Kidney (tissue), 14 donors: Measurements from ENCODE around the gene CSTF2T. TPM values are rescaled to one million over a fixed set of nuclear protein-coding genes. Genes with fewer than 3 reads are reported as not detected.

ENCODE experiments used
- DNase-seq, 5 donors: peaks; one replicate each; pipeline ENCODE4 v3.0.0-alpha.2; 2013 to 2020
- FAIRE-seq: peaks from 2 replicates; lab custom pipeline; 2012; peaks lifted over from hg19 to GRCh38; lab: Jason Lieb, UNC
- H3K27ac ChIP-seq, 2 donors: one replicate each; pipeline ENCODE4 v1.7.0; 2013; ENCODE audit warnings: low read depth in 2 of 2, low read length in 2 of 2, inconsistent platforms in 1 of 2
- H3K27me3 ChIP-seq: one replicate; pipeline ENCODE4 v1.7.1; 2013; ENCODE audit warnings: low read length, inconsistent platforms; ENCODE audit not compliant: control insufficient read depth, insufficient read depth
- H3K36me3 ChIP-seq, 3 donors: one replicate each; pipeline versions ENCODE4 v1.7.0 to v1.7.1; 2013; ENCODE audit warnings: low read length in 3 of 3, control low read depth in 1 of 3, inconsistent platforms in 1 of 3; ENCODE audit not compliant: insufficient read depth in 3 of 3, control insufficient read depth in 2 of 3
- H3K4me1 ChIP-seq, 3 donors: one replicate each; pipeline versions ENCODE4 v1.7.0 to v1.7.1; 2013; ENCODE audit warnings: low read length in 3 of 3, inconsistent platforms in 1 of 3, low read depth in 1 of 3; ENCODE audit not compliant: control insufficient read depth in 2 of 3, insufficient read depth in 2 of 3
- H3K4me3 ChIP-seq, 3 donors: one replicate each; pipeline versions ENCODE4 v1.7.0 to v1.8.1; 2013; ENCODE audit warnings: low read length in 3 of 3, control low read depth in 1 of 3, inconsistent platforms in 1 of 3
- H3K9ac ChIP-seq, 3 donors: one replicate each; pipeline versions ENCODE4 v1.7.0 to v1.7.1; 2013; ENCODE audit warnings: low read length in 3 of 3, control low read depth in 1 of 3, inconsistent platforms in 1 of 3
- H3K9me3 ChIP-seq, 3 donors: one replicate each; pipeline versions ENCODE4 v1.7.0 to v1.7.1; 2013; ENCODE audit warnings: low read length in 3 of 3, control low read depth in 1 of 3, inconsistent platforms in 1 of 3; ENCODE audit not compliant: control insufficient read depth in 2 of 3, insufficient read depth in 1 of 3
- CTCF ChIP-seq: IDR thresholded peaks from 3 replicates; pipeline ENCODE4 v1.5.1; 2012; ENCODE audit warnings: mild to moderate bottlenecking, moderate library complexity, borderline replicate concordance; ENCODE audit not compliant: insufficient read depth; ENCODE audit errors: extremely low read depth
- intact Hi-C: fragments of 100-400 bp; cut with DNase I; formaldehyde crosslinking; loops from one replicate; pipeline ENCODE4 v1.11.1; 2022
- polyA plus RNA-seq: library from polyadenylated mRNA; stranded (reverse); fragments of 350-450 nt; fragmentation: Illumina TruSeq; extraction: RNeasy Lipid Tissue Mini Kit (QIAGEN cat#74804); gene quantifications from one replicate; pipeline ENCODE4 v1.2.3, GENCODE V29; 2014; ENCODE audit warnings: low read depth, low replicate concordance; ENCODE audit not compliant: insufficient read depth
- total RNA-seq: library from RNA; stranded (reverse); fragmentation: NEBNext Ultra II Directional; extraction: Animal tissue kit (Norgen Biotek cat#: 25700); gene quantifications from one replicate; pipeline ENCODE4 v1.2.1, GENCODE V29; 2021
- donor health status: control.
- donor health status: control.
- donor health status: control.
- donor health status: control.
- donor health status: control.
- donor health status: DM: yes; HTN: yes; CAD: no.
- donor health status: Normal renal cell carcinoma (clear cell type).

Gene CSTF2T
- total and polyA plus RNA-seq, 2 donors from 2014 or later: 11.2 to 24.9 TPM

- Histone ChIP-seq H3K27ac (no peak overlapping the region), H3K9ac (no peak overlapping the region), H3K9me3 (no peaks in the 10 kb centered on the region), H3K4me3 (no peak overlapping the region), H3K27me3 (no peaks in the 10 kb centered on the region), H3K36me3 (no peaks in the 10 kb centered on the region), H3K4me1 (no peaks in the 10 kb centered on the region)
- no peak for FAIRE-seq
- DNase-seq: no peak
- intact Hi-C loops: no loop called here
- TF ChIP-seq CTCF: no peak
Observed at GRCh38 chr10:51667678-51668335, 31.6 kb downstream of the CSTF2T start.

DNA sequence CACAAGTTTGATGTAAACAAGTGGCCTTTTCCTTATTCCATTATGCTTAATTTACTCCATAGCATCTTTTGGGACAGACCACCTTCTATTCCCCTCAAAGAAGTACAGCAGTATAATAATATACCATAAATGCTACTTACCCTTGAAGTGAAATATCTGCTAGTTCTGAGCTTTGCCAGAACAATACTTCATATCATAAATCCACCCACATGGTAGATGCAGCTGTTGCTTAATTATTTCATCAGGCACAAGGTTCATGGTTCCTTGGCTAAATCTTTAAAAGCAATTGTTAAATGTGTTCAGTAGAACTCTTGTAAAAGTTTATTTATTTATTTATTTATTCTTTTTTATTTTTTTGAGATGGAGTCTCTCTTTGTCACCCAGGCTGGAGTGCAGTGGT lies 32.9 kb downstream of the CSTF2T start:
- Histone ChIP-seq H3K4me1 (no peaks in the 10 kb centered on the region), H3K9me3 (no peaks in the 10 kb centered on the region), H3K9ac (no peak overlapping the region), H3K27me3 (no peaks in the 10 kb centered on the region), H3K27ac (no peak overlapping the region), H3K4me3 (no peak overlapping the region), H3K36me3 (no peaks in the 10 kb centered on the region)
- DNase-seq (no peak), FAIRE-seq (no peak)
- intact Hi-C loops: no loop called here
- no peak for TF ChIP-seq CTCF

GRCh38 chr10:51663086-51663485 lies 36.3 kb downstream of the CSTF2T start:
- H3K36me3 ChIP-seq: no peaks in the 10 kb centered on the region
- no peak for FAIRE-seq
- no peaks in the 10 kb centered on the region for H3K4me1 ChIP-seq

More at GRCh38 chr10:51663086-51663485, 36.3 kb downstream of the CSTF2T start:
- no peak overlapping the region for H3K27ac ChIP-seq
- no peak overlapping the region for H3K9ac ChIP-seq
- H3K9me3 ChIP-seq: no peaks in the 10 kb centered on the region
- no peaks in the 10 kb centered on the region for H3K27me3 ChIP-seq
- H3K4me3 ChIP-seq: no peak overlapping the region
- intact Hi-C loops: no loop called here
- no peak for TF ChIP-seq CTCF
- no peak for DNase-seq
